Astrocyte of the hippocampus (primary cell): ENCODE data around the gene DGKD.
A peak's percentile ranks its signal among the peaks of the same experiment; 100 is the strongest.

Source experiments
- DNase-seq: peaks from one replicate; pipeline ENCODE4 v3.0.0; 2011; ENCODE audit warnings: low read depth, low spot score

DGKD gene

GRCh38 chr2:233459426-233459825 is 105.1 kb downstream of the DGKD start:
- no peak for DNase-seq

GRCh38 chr2:233460726-233461441 is 106.6 kb downstream of the DGKD start:
- DNase-seq: no peak

- no peak for DNase-seq
Measured at GRCh38 chr2:233461481-233461891, 107.2 kb downstream of the DGKD start.

- no peak for DNase-seq
Measured at GRCh38 chr2:233462202-233462785, 108.0 kb downstream of the DGKD start.

GRCh38 chr2:233462826-233463470 is 108.7 kb downstream of the DGKD start:
- no peak for DNase-seq

GRCh38 chr2:233463586-233463985 is 109.3 kb downstream of the DGKD start:
- DNase-seq: no peak

GRCh38 chr2:233464056-233464455 is 109.8 kb downstream of the DGKD start:
- DNase-seq: no peak

GRCh38 chr2:233464531-233465240 is 110.4 kb downstream of the DGKD start:
- no peak for DNase-seq

- no peak for DNase-seq
Measured at GRCh38 chr2:233466991-233467603, 112.8 kb downstream of the DGKD start.

- no peak for DNase-seq
Measured at GRCh38 chr2:233468047-233468740, 113.9 kb downstream of the DGKD start.

GRCh38 chr2:233468741-233469110 is 114.4 kb downstream of the DGKD start:
- DNase-seq: no peak

GRCh38 chr2:233469261-233470010 is 115.1 kb downstream of the DGKD start:
- DNase-seq: peak; percentile 24

GRCh38 chr2:233470011-233470687 is 115.9 kb downstream of the DGKD start:
- DNase-seq: peak; percentile 27

- no peak for DNase-seq
Measured at GRCh38 chr2:233470839-233471238, 116.5 kb downstream of the DGKD start.

- no peak for DNase-seq
Measured at GRCh38 chr2:233471291-233472035, 117.2 kb downstream of the DGKD start.

- DNase-seq: no peak
Measured at GRCh38 chr2:233473386-233473791, 119.1 kb downstream of the DGKD start.

GRCh38 chr2:233473878-233474277 is 119.6 kb downstream of the DGKD start:
- DNase-seq: no peak

- no peak for DNase-seq
Measured at GRCh38 chr2:233474308-233475160, 120.2 kb downstream of the DGKD start.
